SK-MEL-5 (cell line): Measurements from ENCODE around the gene SLC6A16. TPM values are rescaled to one million over a fixed set of nuclear protein-coding genes. Genes with fewer than 3 reads are reported as not detected.

Experiments
- DNase-seq: peaks from one replicate; pipeline ENCODE4 v3.0.0-alpha.2; 2016; ENCODE audit warnings: low read depth, low spot score
- in situ Hi-C: cut with HindIII; loops from 2 replicates; pipeline ENCODE4 v1.10.0; 2016; ENCODE audit warnings: low sequenced_read_pairs, high pct_unique_total_duplicates, low pct_unique_long_range_greater_than_20kb
- small RNA-seq, 2 experiments: library from RNA; depleted of rRNA; stranded (forward); fragments of <200 nt; gene quantifications; one replicate each; pipeline ENCODE3, GENCODE V24; 2014
- total RNA-seq: library from RNA; depleted of rRNA; stranded (reverse); fragments of >200 nt; shearing (Covaris generic); gene quantifications from 2 replicates; pipeline ENCODE4 v1.2.3, GENCODE V29; 2014; rRNA removed

The SLC6A16 gene
- total RNA-seq, 1 experiment from 2014 or later = 0.05 TPM

DNA sequence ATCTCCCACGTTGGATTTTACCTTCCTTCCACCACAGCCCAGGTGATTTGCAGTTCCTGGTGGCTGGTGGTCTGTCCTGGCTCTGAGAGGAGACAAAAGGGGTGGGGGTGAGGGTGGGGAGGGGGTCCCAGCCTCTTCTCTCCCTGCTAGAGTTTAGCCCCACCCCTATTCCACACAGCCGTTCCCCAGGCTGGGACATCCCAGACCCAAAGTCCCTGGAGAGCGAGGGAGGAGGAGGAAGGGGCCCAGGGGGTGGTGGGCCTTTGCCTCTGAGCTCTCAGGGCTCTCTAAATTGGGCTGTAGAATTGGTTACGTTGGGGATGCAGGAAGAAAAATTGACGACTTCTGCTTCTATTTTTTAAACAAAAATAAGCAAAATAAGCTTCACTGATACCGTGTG, 81.9 kb downstream of the SLC6A16 start:
- in situ Hi-C loops = no loop called here
- no peak for DNase-seq

DNA sequence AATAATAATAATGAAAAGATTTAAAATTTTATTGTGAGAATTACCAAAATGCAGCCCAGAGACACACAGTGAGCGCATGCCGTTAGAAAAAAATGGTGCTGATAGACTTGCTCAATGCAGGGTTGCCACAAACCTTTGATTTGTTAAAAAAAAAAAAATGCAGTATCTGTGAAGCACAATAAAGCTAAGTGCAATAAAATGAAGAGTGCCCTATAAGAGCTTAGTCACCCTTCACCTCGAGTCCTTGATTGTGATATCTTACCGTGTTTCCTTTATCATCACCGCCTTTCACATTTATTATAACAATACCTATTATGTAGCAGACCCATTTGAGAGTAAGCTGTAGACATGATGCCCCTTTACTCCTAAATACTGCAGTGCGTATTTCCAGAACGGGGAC, 83.2 kb downstream of the SLC6A16 start:
- in situ Hi-C loops = no loop called here

More for the DNA sequence above, 83.2 kb downstream of the SLC6A16 start:
- DNase-seq = no peak

Small RNAs within 50 kb of the gene (small RNA-seq; reads per million reads assigned to genes)
- gene MIR4324 = 0 reads per million in 2 experiments

Other genes with a start within 250 kb of the SLC6A16 start
- 141 and 179 TPM in 2 replicates for gene SNRNP70, start 239.7 kb downstream of the SLC6A16 start, total RNA-seq
- 5.6 and 6.4 TPM in 2 replicates for gene LIN7B, start 210.8 kb downstream of the SLC6A16 start, total RNA-seq
- gene C19orf73, start 206.0 kb downstream of the SLC6A16 start, total RNA-seq = 1.1 and 1.8 TPM in 2 replicates
- gene PPFIA3, start 205.6 kb downstream of the SLC6A16 start, total RNA-seq = 8.8 and 9.9 TPM in 2 replicates
- gene HRC, start 169.8 kb downstream of the SLC6A16 start, total RNA-seq = not detected in 2 replicates
- gene TRPM4, start 167.4 kb downstream of the SLC6A16 start, total RNA-seq = 3.4 and 3.5 TPM in 2 replicates
- not detected in 2 replicates for gene CD37, start 10.2 kb upstream of the SLC6A16 start, total RNA-seq
- gene TEAD2, start 37.2 kb upstream of the SLC6A16 start, total RNA-seq = 15.0 and 17.4 TPM in 2 replicates
- gene DKKL1, start 38.7 kb upstream of the SLC6A16 start, total RNA-seq = 0.53 and 0.59 TPM in 2 replicates
- gene KASH5, start 63.1 kb upstream of the SLC6A16 start, total RNA-seq = 0.19 TPM in 1 of 2 replicates, not detected in the other
- not detected in 2 replicates for gene PTH2, start 98.2 kb upstream of the SLC6A16 start, total RNA-seq
- not detected in 2 replicates for gene GFY, start 100.2 kb upstream of the SLC6A16 start, total RNA-seq
- gene SLC17A7, start 116.3 kb upstream of the SLC6A16 start, total RNA-seq = 1.2 TPM in 2 replicates
- 60.8 and 64.1 TPM in 2 replicates for gene PIH1D1, start 126.6 kb upstream of the SLC6A16 start, total RNA-seq
- gene ALDH16A1, start 128.0 kb upstream of the SLC6A16 start, total RNA-seq = 15.1 and 16.7 TPM in 2 replicates
- 0.27 and 0.37 TPM in 2 replicates for gene FLT3LG, start 149.0 kb upstream of the SLC6A16 start, total RNA-seq
- gene RPL13A, start 162.4 kb upstream of the SLC6A16 start, total RNA-seq = 3,128 and 3,479 TPM in 2 replicates
- 2,119 and 2,380 TPM in 2 replicates for gene RPS11, start 171.2 kb upstream of the SLC6A16 start, total RNA-seq
- 0.69 and 3.1 TPM in 2 replicates for gene FCGRT, start 187.5 kb upstream of the SLC6A16 start, total RNA-seq
- 0.90 and 1.8 TPM in 2 replicates for gene RCN3, start 202.8 kb upstream of the SLC6A16 start, total RNA-seq